WTC11 (cell line): ENCODE measurements around the gene CISTR. TPM values are rescaled to one million over a fixed set of nuclear protein-coding genes. Genes with fewer than 3 reads are reported as not detected.

ENCODE experiments used
- ATAC-seq: fragments of 200-7000 bp; cut with Tn5 transposase; 2 replicates; pipeline ENCODE4 v1.10.0; 2021; ENCODE audit warnings: mild to moderate bottlenecking, moderate library complexity
- CTCF ChIA-PET: fragments of 300-600 bp; sonication (Branson Sonifier 250); formaldehyde crosslinking; loops from one replicate; lab custom pipeline; 2021; ENCODE audit warnings: antibody characterized with exemption; lab: Charles Lee
- POLR2A ChIA-PET: fragments of 350-600 bp; sonication (Branson Sonifier 250); formaldehyde crosslinking; loops from one replicate; lab custom pipeline; 2021; ENCODE audit warnings: antibody characterized with exemption; lab: Charles Lee
- DNase-seq: peaks from one replicate; pipeline ENCODE4 v3.0.0; 2021; ENCODE audit warnings: low spot score
- H3K27ac Mint-ChIP-seq: 2 replicates; pipeline ENCODE4 v1.8.0; 2021; ENCODE audit warnings: mixed read lengths
- H3K27me3 Mint-ChIP-seq: 2 replicates; pipeline ENCODE4 v1.8.0; 2021; ENCODE audit warnings: low read depth, mild to moderate bottlenecking, moderate library complexity, mixed read lengths
- H3K36me3 Mint-ChIP-seq: 2 replicates; pipeline ENCODE4 v1.8.0; 2021; ENCODE audit warnings: mixed read lengths
- H3K4me1 Mint-ChIP-seq: 2 replicates; pipeline ENCODE4 v1.8.0; 2022; ENCODE audit warnings: mixed read lengths
- H3K4me3 Mint-ChIP-seq: 2 replicates; pipeline ENCODE4 v1.8.0; 2021; ENCODE audit warnings: mild to moderate bottlenecking, moderate library complexity, mixed read lengths
- H3K9me3 Mint-ChIP-seq: 2 replicates; pipeline ENCODE4 v1.8.0; 2021; ENCODE audit warnings: mixed read lengths
- ATF3 ChIP-seq: sonication (generic); formaldehyde crosslinking; conservative IDR thresholded peaks from 2 replicates; pipeline ENCODE4 v1.8.1; 2022; ENCODE audit warnings: mild to moderate bottlenecking, missing genetic modification reagents
- CREB1 ChIP-seq: sonication (generic); formaldehyde crosslinking; IDR thresholded peaks from 2 replicates; pipeline ENCODE4 v1.8.0; 2023; ENCODE audit warnings: mild to moderate bottlenecking, missing genetic modification reagents
- EMX1 ChIP-seq: fragments of 250-450 bp; sonication (Bioruptor Pico); IDR thresholded peaks from 2 replicates; pipeline ENCODE4 v1.8.0; 2021; ENCODE audit warnings: mild to moderate bottlenecking
- ESRRA ChIP-seq: sonication (generic); formaldehyde crosslinking; IDR thresholded peaks from 2 replicates; pipeline ENCODE4 v1.8.1; 2022; ENCODE audit warnings: mild to moderate bottlenecking, missing genetic modification reagents, borderline replicate concordance
- ETV6 ChIP-seq: sonication (generic); formaldehyde crosslinking; IDR thresholded peaks from 2 replicates; pipeline ENCODE4 v1.8.1; 2022; ENCODE audit warnings: mild to moderate bottlenecking, missing genetic modification reagents
- JAZF1 ChIP-seq: fragments of 250-450 bp; sonication (Bioruptor Pico); IDR thresholded peaks from 2 replicates; pipeline ENCODE4 v1.9.0; 2021; ENCODE audit warnings: moderate library complexity, mild to moderate bottlenecking, inconsistent platforms
- JUN ChIP-seq: sonication (generic); formaldehyde crosslinking; IDR thresholded peaks from 2 replicates; pipeline ENCODE4 v1.8.0; 2023; ENCODE audit warnings: mild to moderate bottlenecking, missing genetic modification reagents
- MXD4 ChIP-seq: fragments of 250-450 bp; sonication (Bioruptor Pico); IDR thresholded peaks from 2 replicates; pipeline ENCODE4 v1.8.0; 2021; ENCODE audit warnings: mild to moderate bottlenecking, moderate library complexity, borderline replicate concordance
- NFATC4 ChIP-seq: fragments of 250-450 bp; sonication (Bioruptor Pico); IDR thresholded peaks from 2 replicates; pipeline ENCODE4 v1.9.0; 2021; ENCODE audit warnings: mild to moderate bottlenecking
- NFE2L1 ChIP-seq: sonication (generic); formaldehyde crosslinking; IDR thresholded peaks from 2 replicates; pipeline ENCODE4 v1.8.1; 2023; ENCODE audit warnings: missing genetic modification reagents
- NFYB ChIP-seq: sonication (generic); formaldehyde crosslinking; conservative IDR thresholded peaks from 2 replicates; pipeline ENCODE4 v1.8.0; 2022; ENCODE audit warnings: low read depth, missing genetic modification reagents
- NR1H2 ChIP-seq: sonication (generic); formaldehyde crosslinking; IDR thresholded peaks from 2 replicates; pipeline ENCODE4 v1.9.0; 2021; ENCODE audit warnings: mild to moderate bottlenecking, moderate library complexity, missing genetic modification reagents
- RORB ChIP-seq: fragments of 250-450 bp; sonication (Bioruptor Pico); IDR thresholded peaks from 2 replicates; pipeline ENCODE4 v1.9.0; 2021; ENCODE audit warnings: mild to moderate bottlenecking
- SMAD4 ChIP-seq: sonication (generic); formaldehyde crosslinking; IDR thresholded peaks from 2 replicates; pipeline ENCODE4 v1.8.0; 2022; ENCODE audit warnings: mild to moderate bottlenecking, missing genetic modification reagents
- ZMAT4 ChIP-seq: fragments of 250-450 bp; sonication (Bioruptor Pico); IDR thresholded peaks from 2 replicates; pipeline ENCODE4 v1.9.0; 2021; ENCODE audit warnings: mild to moderate bottlenecking
- ZNF671 ChIP-seq: fragments of 250-450 bp; sonication (Bioruptor Pico); IDR thresholded peaks from 2 replicates; pipeline ENCODE4 v1.8.0; 2021; ENCODE audit warnings: mild to moderate bottlenecking
- ZSCAN18 ChIP-seq: fragments of 250-450 bp; sonication (Bioruptor Pico); IDR thresholded peaks from 2 replicates; pipeline ENCODE4 v2.1.2; 2022; ENCODE audit warnings: mild to moderate bottlenecking, moderate library complexity
- total RNA-seq: library from RNA; stranded (reverse); gene quantifications from 3 replicates; pipeline ENCODE4 v1.2.3, GENCODE V29; 2021
- TF ChIP-seq, protein P1 (sequence below): sonication (generic); formaldehyde crosslinking; IDR thresholded peaks from 2 replicates; pipeline ENCODE4 v1.8.0; 2022; ENCODE audit warnings: missing genetic modification reagents
- TF ChIP-seq, protein P2 (sequence below): sonication (generic); formaldehyde crosslinking; IDR thresholded peaks from 2 replicates; pipeline ENCODE4 v1.8.0; 2022; ENCODE audit warnings: mild to moderate bottlenecking, missing genetic modification reagents
- TF ChIP-seq, protein P3 (sequence below): sonication (generic); formaldehyde crosslinking; IDR thresholded peaks from 2 replicates; pipeline ENCODE4 v1.8.1; 2023; ENCODE audit warnings: mild to moderate bottlenecking, missing genetic modification reagents, moderate library complexity
- TF ChIP-seq, protein P4 (sequence below): fragments of 250-450 bp; sonication (Bioruptor Pico); IDR thresholded peaks from 2 replicates; pipeline ENCODE4 v1.9.0; 2021; ENCODE audit warnings: mild to moderate bottlenecking

Gene CISTR
- total RNA-seq, 1 experiment from 2014 or later, result 0.81 TPM

DNA sequence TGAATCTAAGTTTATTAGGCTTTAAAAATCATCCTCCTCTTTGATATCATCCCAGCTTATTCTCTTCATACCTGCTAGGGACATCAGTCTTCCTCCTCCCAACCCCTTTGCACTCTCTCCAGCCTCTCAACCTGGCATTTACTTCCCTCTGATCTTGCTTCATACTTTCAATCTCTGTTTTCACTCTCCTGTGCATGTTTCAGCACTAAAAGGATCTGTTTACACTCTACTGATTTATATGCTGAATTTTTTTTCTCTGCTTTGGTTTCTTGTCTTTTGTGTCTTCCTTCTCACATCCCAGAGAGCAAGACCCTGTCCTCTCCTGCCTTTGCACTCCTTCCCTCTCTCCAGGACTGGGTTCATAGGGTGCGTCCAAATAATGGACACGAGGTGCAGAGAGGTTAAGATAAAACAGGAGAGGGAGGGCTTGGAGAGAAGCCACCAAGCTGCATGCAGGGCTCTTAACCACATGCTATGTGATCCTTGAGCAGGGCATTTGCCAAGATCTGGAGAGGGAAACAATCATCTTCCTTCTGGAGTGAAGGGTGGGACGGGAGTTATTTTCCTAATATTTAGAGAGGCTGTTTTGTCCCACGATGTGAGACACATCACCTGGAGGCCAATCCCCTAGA lies 3.0 kb upstream of the CISTR start:
- no peak overlapping the region for H3K27ac Mint-ChIP-seq
- TF ChIP-seq JUN (CRISPR knock-in tag), result no peak
- TF ChIP-seq RORB, result no peak
- no peak for TF ChIP-seq ATF3 (CRISPR knock-in tag)
- TF ChIP-seq NFE2L1 (CRISPR knock-in tag), result no peak
- TF ChIP-seq, protein P1, sequence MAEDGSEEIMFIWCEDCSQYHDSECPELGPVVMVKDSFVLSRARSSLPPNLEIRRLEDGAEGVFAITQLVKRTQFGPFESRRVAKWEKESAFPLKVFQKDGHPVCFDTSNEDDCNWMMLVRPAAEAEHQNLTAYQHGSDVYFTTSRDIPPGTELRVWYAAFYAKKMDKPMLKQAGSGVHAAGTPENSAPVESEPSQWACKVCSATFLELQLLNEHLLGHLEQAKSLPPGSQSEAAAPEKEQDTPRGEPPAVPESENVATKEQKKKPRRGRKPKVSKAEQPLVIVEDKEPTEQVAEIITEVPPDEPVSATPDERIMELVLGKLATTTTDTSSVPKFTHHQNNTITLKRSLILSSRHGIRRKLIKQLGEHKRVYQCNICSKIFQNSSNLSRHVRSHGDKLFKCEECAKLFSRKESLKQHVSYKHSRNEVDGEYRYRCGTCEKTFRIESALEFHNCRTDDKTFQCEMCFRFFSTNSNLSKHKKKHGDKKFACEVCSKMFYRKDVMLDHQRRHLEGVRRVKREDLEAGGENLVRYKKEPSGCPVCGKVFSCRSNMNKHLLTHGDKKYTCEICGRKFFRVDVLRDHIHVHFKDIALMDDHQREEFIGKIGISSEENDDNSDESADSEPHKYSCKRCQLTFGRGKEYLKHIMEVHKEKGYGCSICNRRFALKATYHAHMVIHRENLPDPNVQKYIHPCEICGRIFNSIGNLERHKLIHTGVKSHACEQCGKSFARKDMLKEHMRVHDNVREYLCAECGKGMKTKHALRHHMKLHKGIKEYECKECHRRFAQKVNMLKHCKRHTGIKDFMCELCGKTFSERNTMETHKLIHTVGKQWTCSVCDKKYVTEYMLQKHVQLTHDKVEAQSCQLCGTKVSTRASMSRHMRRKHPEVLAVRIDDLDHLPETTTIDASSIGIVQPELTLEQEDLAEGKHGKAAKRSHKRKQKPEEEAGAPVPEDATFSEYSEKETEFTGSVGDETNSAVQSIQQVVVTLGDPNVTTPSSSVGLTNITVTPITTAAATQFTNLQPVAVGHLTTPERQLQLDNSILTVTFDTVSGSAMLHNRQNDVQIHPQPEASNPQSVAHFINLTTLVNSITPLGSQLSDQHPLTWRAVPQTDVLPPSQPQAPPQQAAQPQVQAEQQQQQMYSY (CRISPR knock-in tag), result peak; percentile 61
- TF ChIP-seq SMAD4 (CRISPR knock-in tag), result no peak
- TF ChIP-seq, protein P2, sequence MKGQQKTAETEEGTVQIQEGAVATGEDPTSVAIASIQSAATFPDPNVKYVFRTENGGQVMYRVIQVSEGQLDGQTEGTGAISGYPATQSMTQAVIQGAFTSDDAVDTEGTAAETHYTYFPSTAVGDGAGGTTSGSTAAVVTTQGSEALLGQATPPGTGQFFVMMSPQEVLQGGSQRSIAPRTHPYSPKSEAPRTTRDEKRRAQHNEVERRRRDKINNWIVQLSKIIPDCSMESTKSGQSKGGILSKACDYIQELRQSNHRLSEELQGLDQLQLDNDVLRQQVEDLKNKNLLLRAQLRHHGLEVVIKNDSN (CRISPR knock-in tag), result no peak
- no peak overlapping the region for H3K4me3 Mint-ChIP-seq
- H3K27me3 Mint-ChIP-seq, result peaks cover 7% of the 10 kb centered on the region; the same call in 1 of the 2 replicates
- H3K4me1 Mint-ChIP-seq, result no peaks in the 10 kb centered on the region; the same call in none of the 2 replicates
- ATAC-seq (no peak), DNase-seq (no peak)
- ChIA-PET CTCF (interaction anchor here (4.0 to 4.9 kb wide), 2 partner anchors 10 to 197 kb away, joined by 26 to 224 read pairs; no protein-coding TSS in a partner anchor), POLR2A (no interaction called here)
- H3K36me3 Mint-ChIP-seq, result no peaks in the 10 kb centered on the region
- no peaks in the 10 kb centered on the region for H3K9me3 Mint-ChIP-seq

DNA sequence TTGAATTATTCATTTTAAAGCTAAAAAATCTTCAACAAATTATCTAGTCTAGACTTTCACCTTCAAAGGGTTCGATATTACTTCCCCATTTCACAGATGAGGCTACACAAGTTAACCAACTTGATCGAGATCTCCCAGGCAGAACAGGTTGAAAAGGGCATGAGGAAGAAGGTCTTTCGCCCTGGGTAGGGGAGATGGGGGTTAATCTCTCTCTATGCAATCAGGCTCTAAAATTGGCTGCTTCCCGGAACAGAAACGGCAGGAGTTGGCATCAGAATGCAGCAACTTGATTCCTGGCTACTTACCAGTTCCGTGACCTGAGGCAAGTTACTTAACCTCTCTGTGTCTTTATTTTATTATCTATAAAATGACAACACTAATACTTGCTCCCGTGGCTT lies 2.4 kb upstream of the CISTR start:
- ChIA-PET POLR2A (no interaction called here), CTCF (interaction anchor here (4.9 kb wide), 1 partner anchor 9 kb away, joined by 224 read pairs; no protein-coding TSS in a partner anchor)
- no peak for ATAC-seq
- Mint-ChIP-seq H3K4me1 (no peaks in the 10 kb centered on the region; the same call in 1 of the 2 replicates), H3K4me3 (no peak overlapping the region), H3K27ac (no peak overlapping the region), H3K36me3 (no peaks in the 10 kb centered on the region), H3K9me3 (no peaks in the 10 kb centered on the region), H3K27me3 (peaks cover 6% of the 10 kb centered on the region; the same call in 1 of the 2 replicates)
- no peak for TF ChIP-seq JAZF1 (CRISPR knock-in tag)
- peak; percentile 80 for TF ChIP-seq ETV6 (CRISPR knock-in tag)
- DNase-seq, result no peak

DNA sequence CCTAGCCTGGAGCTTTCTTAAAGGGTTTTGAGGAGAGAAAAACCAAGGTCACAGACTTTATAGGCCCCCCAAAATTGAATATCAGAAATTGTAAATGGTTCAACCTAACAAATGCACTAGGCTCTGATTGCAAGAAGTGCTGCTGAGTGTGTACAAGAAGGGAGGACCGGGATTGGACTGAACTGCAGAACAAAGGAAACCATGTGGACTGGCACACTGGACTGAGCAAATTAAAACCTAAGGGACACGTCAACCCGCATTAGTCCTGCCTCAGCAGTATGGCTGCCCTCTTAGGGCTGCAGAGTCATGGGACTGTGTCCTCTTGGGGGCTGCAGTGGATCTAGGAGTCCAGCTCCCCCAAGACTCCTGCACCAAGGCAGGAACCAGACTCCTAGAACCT lies 842 bp upstream of the CISTR start:
- CTCF ChIA-PET, result interaction anchor here (1.2 to 3.6 kb wide), 5 partner anchors 10 to 77 kb away, joined by 5 to 24 read pairs (median 10); partner anchors contain the start of gene ATP5MC2
- no peak for DNase-seq
- no peak for TF ChIP-seq ZMAT4
- TF ChIP-seq ETV6 (CRISPR knock-in tag), result no peak
- no peak for TF ChIP-seq ZNF671 (CRISPR knock-in tag)
- TF ChIP-seq, protein P3, sequence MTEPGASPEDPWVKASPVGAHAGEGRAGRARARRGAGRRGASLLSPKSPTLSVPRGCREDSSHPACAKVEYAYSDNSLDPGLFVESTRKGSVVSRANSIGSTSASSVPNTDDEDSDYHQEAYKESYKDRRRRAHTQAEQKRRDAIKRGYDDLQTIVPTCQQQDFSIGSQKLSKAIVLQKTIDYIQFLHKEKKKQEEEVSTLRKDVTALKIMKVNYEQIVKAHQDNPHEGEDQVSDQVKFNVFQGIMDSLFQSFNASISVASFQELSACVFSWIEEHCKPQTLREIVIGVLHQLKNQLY (CRISPR knock-in tag), result no peak
- no peak for TF ChIP-seq NFATC4 (CRISPR knock-in tag)
- TF ChIP-seq CREB1 (CRISPR knock-in tag), result no peak
- TF ChIP-seq NFYB (CRISPR knock-in tag), result no peak
- no peak for TF ChIP-seq ESRRA (CRISPR knock-in tag)
- no peak for TF ChIP-seq NR1H2 (CRISPR knock-in tag)
- TF ChIP-seq ZSCAN18 (CRISPR knock-in tag), result no peak
- TF ChIP-seq EMX1 (CRISPR knock-in tag), result no peak
- TF ChIP-seq NFE2L1 (CRISPR knock-in tag), result no peak
- TF ChIP-seq MXD4 (CRISPR knock-in tag), result no peak
- no peak for TF ChIP-seq ATF3 (CRISPR knock-in tag)
- TF ChIP-seq, protein P4, sequence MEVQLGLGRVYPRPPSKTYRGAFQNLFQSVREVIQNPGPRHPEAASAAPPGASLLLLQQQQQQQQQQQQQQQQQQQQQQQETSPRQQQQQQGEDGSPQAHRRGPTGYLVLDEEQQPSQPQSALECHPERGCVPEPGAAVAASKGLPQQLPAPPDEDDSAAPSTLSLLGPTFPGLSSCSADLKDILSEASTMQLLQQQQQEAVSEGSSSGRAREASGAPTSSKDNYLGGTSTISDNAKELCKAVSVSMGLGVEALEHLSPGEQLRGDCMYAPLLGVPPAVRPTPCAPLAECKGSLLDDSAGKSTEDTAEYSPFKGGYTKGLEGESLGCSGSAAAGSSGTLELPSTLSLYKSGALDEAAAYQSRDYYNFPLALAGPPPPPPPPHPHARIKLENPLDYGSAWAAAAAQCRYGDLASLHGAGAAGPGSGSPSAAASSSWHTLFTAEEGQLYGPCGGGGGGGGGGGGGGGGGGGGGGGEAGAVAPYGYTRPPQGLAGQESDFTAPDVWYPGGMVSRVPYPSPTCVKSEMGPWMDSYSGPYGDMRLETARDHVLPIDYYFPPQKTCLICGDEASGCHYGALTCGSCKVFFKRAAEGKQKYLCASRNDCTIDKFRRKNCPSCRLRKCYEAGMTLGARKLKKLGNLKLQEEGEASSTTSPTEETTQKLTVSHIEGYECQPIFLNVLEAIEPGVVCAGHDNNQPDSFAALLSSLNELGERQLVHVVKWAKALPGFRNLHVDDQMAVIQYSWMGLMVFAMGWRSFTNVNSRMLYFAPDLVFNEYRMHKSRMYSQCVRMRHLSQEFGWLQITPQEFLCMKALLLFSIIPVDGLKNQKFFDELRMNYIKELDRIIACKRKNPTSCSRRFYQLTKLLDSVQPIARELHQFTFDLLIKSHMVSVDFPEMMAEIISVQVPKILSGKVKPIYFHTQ (CRISPR knock-in tag), result no peak

More for the DNA sequence above, 842 bp upstream of the CISTR start:
- POLR2A ChIA-PET, result no interaction called here
- H3K36me3 Mint-ChIP-seq, result no peaks in the 10 kb centered on the region
- no peak overlapping the region for H3K4me3 Mint-ChIP-seq
- H3K27ac Mint-ChIP-seq, result no peak overlapping the region
- H3K9me3 Mint-ChIP-seq, result no peaks in the 10 kb centered on the region
- no peaks in the 10 kb centered on the region; the same call in 1 of the 2 replicates for H3K4me1 Mint-ChIP-seq
- no peaks in the 10 kb centered on the region for H3K27me3 Mint-ChIP-seq
- no peak for ATAC-seq
